CD8-positive, alpha-beta memory T cell (primary cell): ENCODE data around the gene BCR. TPM values are rescaled to one million over a fixed set of nuclear protein-coding genes. Genes with fewer than 3 reads are reported as not detected.

Source experiments
- CTCF ChIA-PET: fragments of 350-600 bp; sonication (Branson Sonifier 250); formaldehyde crosslinking; loops from one replicate; lab custom pipeline; 2021; ENCODE audit warnings: antibody characterized with exemption; lab: Charles Lee
- POLR2A ChIA-PET: fragments of 350-600 bp; sonication (Branson Sonifier 250); formaldehyde crosslinking; loops from one replicate; lab custom pipeline; 2021; ENCODE audit warnings: antibody characterized with exemption; lab: Charles Lee
- DNase-seq, 5 donors: peaks; one replicate each; pipeline versions ENCODE4 v3.0.0 to v3.0.0-alpha.2; 2020 to 2022; ENCODE audit warnings: mixed read lengths in 1 of 5
- H3K27ac ChIP-seq: one replicate; pipeline ENCODE4 v1.7.0; 2013; ENCODE audit warnings: low read depth, mild to moderate bottlenecking, low read length, moderate library complexity
- H3K27me3 ChIP-seq: 2 replicates; pipeline ENCODE4 v1.7.0; 2013; ENCODE audit warnings: low read length, mild to moderate bottlenecking; ENCODE audit not compliant: insufficient read depth, poor library complexity, severe bottlenecking
- H3K36me3 ChIP-seq: 2 replicates; pipeline ENCODE4 v1.7.0; 2013; ENCODE audit warnings: mild to moderate bottlenecking, low read length, moderate library complexity; ENCODE audit not compliant: insufficient read depth
- H3K4me1 ChIP-seq: 2 replicates; pipeline ENCODE4 v1.7.0; 2013; ENCODE audit warnings: mild to moderate bottlenecking, low read length, moderate library complexity; ENCODE audit not compliant: insufficient read depth
- H3K4me3 ChIP-seq: 2 replicates; pipeline ENCODE4 v1.7.0; 2013; ENCODE audit warnings: mild to moderate bottlenecking, low read length
- H3K9me3 ChIP-seq: 2 replicates; pipeline ENCODE4 v1.7.0; 2013; ENCODE audit warnings: mild to moderate bottlenecking, low read length
- H3K27ac Mint-ChIP-seq, 8 donors: one replicate each; pipeline ENCODE4 v1.8.0; 2020 to 2021; ENCODE audit warnings: mixed read lengths in 8 of 8, mild to moderate bottlenecking in 6 of 8, inconsistent platforms in 3 of 8, moderate library complexity in 3 of 8
- H3K27me3 Mint-ChIP-seq, 2 donors: one replicate each; pipeline ENCODE4 v1.8.0; 2020 to 2021; ENCODE audit warnings: mixed read lengths in 2 of 2, mild to moderate bottlenecking in 1 of 2, moderate library complexity in 1 of 2
- H3K36me3 Mint-ChIP-seq, 3 donors: one replicate each; pipeline ENCODE4 v1.8.0; 2020 to 2021; ENCODE audit warnings: mixed read lengths in 3 of 3, inconsistent platforms in 1 of 3, mild to moderate bottlenecking in 1 of 3
- H3K4me1 Mint-ChIP-seq, 3 donors: one replicate each; pipeline ENCODE4 v1.8.0; 2020 to 2021; ENCODE audit warnings: mixed read lengths in 3 of 3, inconsistent platforms in 1 of 3, mild to moderate bottlenecking in 1 of 3
- H3K4me3 Mint-ChIP-seq, 7 donors: one replicate each; pipeline ENCODE4 v1.8.0; 2020 to 2021; ENCODE audit warnings: mixed read lengths in 7 of 7, mild to moderate bottlenecking in 6 of 7, moderate library complexity in 4 of 7, inconsistent platforms in 2 of 7
- H3K9me3 Mint-ChIP-seq, 5 donors: one replicate each; pipeline ENCODE4 v1.8.0; 2020 to 2022; ENCODE audit warnings: mixed read lengths in 5 of 5, mild to moderate bottlenecking in 3 of 5, moderate library complexity in 2 of 5, inconsistent platforms in 1 of 5
- polyA plus RNA-seq: library from polyadenylated mRNA; unstranded; fragments of 300-500 nt; fragmentation: Illumina TruSeq; gene quantifications from one replicate; pipeline ENCODE4 v1.2.3, GENCODE V29; 2021
- total RNA-seq, 2 experiments: library from RNA; stranded (reverse); gene quantifications; one replicate each; pipeline ENCODE4 v1.2.3, GENCODE V29; 2021

Gene BCR
- total and polyA plus RNA-seq, 3 experiments from 2014 or later, result 18.4 to 34.7 (median 33.2) TPM

DNA sequence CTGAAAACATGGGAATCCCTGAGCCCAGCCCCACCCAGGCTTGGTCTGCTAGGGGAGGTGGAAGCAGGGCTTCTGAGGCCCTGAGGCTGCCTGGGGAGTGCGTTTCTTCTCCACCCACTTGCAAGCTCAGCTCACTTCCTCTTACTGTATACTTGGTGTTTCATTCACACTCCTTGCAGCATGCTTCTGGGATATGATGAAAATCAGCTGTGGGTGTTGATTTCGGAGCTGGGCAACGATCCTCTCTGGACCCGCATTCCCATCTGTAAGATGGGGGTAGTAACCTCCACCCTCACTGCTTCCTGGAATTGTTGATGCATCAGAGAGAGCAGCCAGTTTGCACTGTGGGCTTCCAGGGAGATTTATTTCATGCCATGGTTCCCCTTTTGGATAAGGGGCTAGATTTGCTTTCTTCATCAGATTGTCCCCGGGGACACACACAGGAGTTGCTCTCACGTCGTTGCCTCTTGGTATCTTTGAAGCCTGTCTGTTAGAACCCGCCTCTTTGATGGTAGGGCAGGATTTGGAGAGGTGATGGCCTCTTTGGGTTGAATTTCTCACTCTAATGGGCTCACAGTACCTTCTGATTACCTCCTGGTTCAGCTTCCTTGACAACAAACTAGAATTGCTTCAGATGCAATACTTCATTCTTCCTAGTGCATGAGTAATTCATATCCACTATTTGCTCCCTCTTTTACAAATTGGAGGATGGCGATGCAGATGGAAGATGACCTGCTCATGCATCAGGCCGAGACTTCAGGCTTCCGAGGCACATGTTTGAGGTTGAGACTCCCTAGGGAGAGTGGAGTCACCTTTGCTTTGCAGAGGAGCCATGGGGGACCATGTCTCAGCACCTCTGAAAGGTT lies 40.4 kb downstream of the BCR start:
- Mint-ChIP-seq H3K27ac (peak overlapping the region; percentile 48 to 93 (median 84)), H3K9me3 (no peaks in the 10 kb centered on the region), H3K36me3 (no peaks in the 10 kb centered on the region), H3K4me1 (peaks cover 94 to 97% (median 96%) of the 10 kb centered on the region in 3 donors), H3K4me3 (peak overlapping the region in 6 of 7 donors; percentile 63 to 83 (median 70)), H3K27me3 (no peaks in the 10 kb centered on the region)
- Histone ChIP-seq H3K27ac (peak overlapping the region; percentile 64), H3K9me3 (no peaks in the 10 kb centered on the region), H3K4me1 (peaks cover 99% of the 10 kb centered on the region), H3K36me3 (no peaks in the 10 kb centered on the region), H3K4me3 (peak overlapping the region; percentile 30), H3K27me3 (no peaks in the 10 kb centered on the region)
- ChIA-PET CTCF (no interaction called here), POLR2A (no interaction called here)
- DNase-seq, result no peak

DNA sequence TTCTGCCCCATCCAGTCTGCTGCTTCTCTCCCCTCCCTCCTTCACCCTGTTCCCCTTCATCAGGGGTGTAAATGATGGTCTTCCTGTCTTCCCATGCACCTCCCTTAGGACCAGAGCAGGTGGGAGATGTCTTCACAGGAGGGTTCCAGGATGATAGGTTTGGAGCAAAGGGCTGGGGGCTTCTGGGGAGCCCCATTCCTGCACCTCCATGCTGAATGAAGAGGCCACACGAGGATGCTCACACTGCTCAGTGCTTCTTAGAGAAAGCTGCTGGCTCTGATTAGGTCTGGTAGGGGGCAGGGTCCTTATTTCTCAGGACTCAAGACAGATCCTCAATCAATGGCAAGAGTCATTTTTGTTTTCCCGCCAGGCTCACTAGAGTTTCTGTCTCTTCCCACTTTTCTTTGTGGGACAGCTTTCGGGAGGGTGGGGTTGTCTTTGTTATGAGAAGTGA lies 41.1 kb downstream of the BCR start:
- H3K9me3 Mint-ChIP-seq, result no peaks in the 10 kb centered on the region
- no peaks in the 10 kb centered on the region for H3K27me3 Mint-ChIP-seq
- H3K27ac ChIP-seq, result peak overlapping the region; percentile 64
- CTCF ChIA-PET, result no interaction called here
- peak overlapping the region in 1 of 7 donors; percentile 54 for H3K4me3 Mint-ChIP-seq
- H3K36me3 ChIP-seq, result no peaks in the 10 kb centered on the region
- H3K4me1 Mint-ChIP-seq, result peaks cover 94 to 97% (median 96%) of the 10 kb centered on the region in 3 donors
- H3K36me3 Mint-ChIP-seq, result no peaks in the 10 kb centered on the region
- POLR2A ChIA-PET, result no interaction called here
- peaks cover 100% of the 10 kb centered on the region for H3K4me1 ChIP-seq
- no peak for DNase-seq
- H3K9me3 ChIP-seq, result no peaks in the 10 kb centered on the region
- H3K4me3 ChIP-seq, result no peak overlapping the region
- H3K27me3 ChIP-seq, result no peaks in the 10 kb centered on the region
- peak overlapping the region in 6 of 8 donors; percentile 29 to 94 (median 58) for H3K27ac Mint-ChIP-seq

DNA sequence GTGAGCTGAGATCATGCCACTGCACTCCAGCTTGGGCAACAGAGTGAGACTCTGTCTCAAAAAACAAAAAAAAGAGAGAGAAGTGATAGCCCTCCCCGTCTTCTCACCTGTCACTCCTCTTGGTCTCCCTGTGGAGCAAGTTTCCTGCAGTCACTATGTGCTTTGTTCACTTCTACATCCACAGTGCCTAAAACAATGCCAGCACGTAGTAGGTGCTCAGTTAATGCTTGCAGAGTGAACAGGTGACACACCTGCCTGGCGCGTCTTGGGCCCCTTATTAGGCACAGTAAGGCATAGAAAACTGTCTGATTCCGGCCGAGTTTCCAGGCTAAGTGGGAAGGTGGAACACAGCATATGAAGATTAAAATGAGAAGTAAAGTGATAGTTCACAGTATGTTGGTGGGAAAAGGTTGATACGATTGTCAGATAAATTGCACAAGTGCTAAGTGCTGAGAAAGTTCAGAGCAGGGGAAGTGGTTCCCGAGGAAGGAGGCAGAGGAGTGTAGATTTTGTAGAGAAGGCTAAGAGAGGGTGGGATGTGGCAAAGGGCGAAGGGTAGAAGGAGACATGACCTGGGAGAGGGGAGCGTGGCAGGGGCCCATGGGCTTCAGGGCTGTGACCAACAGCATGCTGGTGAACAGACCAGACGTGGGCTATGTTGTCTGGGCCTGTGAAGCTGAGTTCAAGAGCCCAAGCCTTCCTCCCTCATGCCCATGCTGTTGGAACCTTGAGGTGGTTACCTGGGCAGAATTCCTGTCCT lies 41.9 kb downstream of the BCR start:
- POLR2A ChIA-PET, result no interaction called here
- CTCF ChIA-PET, result no interaction called here
- H3K27me3 ChIP-seq, result no peaks in the 10 kb centered on the region
- H3K27ac Mint-ChIP-seq, result peak overlapping the region; percentile 3 to 94 (median 54)
- H3K36me3 ChIP-seq, result no peaks in the 10 kb centered on the region
- H3K9me3 ChIP-seq, result no peaks in the 10 kb centered on the region
- H3K4me3 ChIP-seq, result no peak overlapping the region
- peak overlapping the region in 1 of 7 donors; percentile 7 for H3K4me3 Mint-ChIP-seq
- H3K27me3 Mint-ChIP-seq, result no peaks in the 10 kb centered on the region
- H3K27ac ChIP-seq, result no peak overlapping the region
- H3K4me1 ChIP-seq, result peaks cover 100% of the 10 kb centered on the region
- H3K36me3 Mint-ChIP-seq, result peaks cover under 1 to 1% (median 1%) of the 10 kb centered on the region in 3 donors
- no peak for DNase-seq
- H3K9me3 Mint-ChIP-seq, result peaks cover 1 to 3% (median 1%) of the 10 kb centered on the region in 5 donors
- peaks cover 94 to 97% (median 96%) of the 10 kb centered on the region in 3 donors for H3K4me1 Mint-ChIP-seq

DNA sequence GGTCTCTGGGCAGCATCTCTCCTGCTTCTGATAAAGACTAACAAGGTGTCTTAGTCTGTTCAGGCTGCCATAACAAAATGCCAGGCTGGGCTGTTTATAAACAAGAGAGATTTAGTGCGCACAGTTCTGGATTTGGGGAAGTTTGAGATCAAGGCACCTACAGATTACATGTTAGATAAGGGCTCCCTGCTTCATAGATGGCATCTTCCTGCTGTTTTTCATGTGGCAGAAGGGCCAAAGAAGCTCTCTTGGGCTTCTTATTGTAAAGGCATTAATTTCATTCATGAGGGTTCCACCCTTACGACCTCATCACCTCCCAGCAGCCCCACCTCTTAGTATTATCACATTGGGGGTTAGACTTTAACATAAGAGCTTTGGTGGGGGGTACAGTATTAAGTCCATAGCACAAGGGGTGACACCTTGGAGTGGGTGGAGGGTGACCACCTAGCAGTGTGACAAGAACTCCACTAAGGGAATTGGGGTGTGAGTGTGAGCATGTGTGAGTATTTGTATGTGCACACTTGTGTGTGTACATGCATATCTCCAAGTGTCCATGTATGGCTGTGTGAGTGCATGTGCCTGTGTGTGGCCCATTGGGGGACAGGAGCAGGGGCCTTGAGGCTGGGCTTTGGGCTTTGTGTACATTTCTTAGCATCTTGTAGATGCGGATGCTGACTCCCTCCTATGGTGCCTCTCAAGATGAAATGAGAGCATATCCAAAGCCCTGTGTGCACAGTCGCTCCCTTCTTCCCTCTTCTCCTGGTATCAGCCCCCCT lies 42.7 kb downstream of the BCR start:
- H3K27me3 ChIP-seq, result no peaks in the 10 kb centered on the region
- Mint-ChIP-seq H3K36me3 (peaks cover 4 to 9% (median 5%) of the 10 kb centered on the region in 3 donors), H3K27ac (peak overlapping the region in 7 of 8 donors; percentile 41 to 84 (median 61)), H3K4me3 (peak overlapping the region in 1 of 7 donors; percentile 15), H3K4me1 (peaks cover 94 to 97% (median 95%) of the 10 kb centered on the region in 3 donors), H3K9me3 (peaks cover 7 to 9% (median 8%) of the 10 kb centered on the region in 5 donors), H3K27me3 (no peaks in the 10 kb centered on the region)
- H3K36me3 ChIP-seq, result no peaks in the 10 kb centered on the region
- no peaks in the 10 kb centered on the region for H3K9me3 ChIP-seq
- ChIA-PET CTCF (no interaction called here), POLR2A (no interaction called here)
- peak overlapping the region; percentile 66 for H3K27ac ChIP-seq
- H3K4me1 ChIP-seq, result peaks cover 100% of the 10 kb centered on the region
- DNase-seq, result no peak
- H3K4me3 ChIP-seq, result no peak overlapping the region

DNA sequence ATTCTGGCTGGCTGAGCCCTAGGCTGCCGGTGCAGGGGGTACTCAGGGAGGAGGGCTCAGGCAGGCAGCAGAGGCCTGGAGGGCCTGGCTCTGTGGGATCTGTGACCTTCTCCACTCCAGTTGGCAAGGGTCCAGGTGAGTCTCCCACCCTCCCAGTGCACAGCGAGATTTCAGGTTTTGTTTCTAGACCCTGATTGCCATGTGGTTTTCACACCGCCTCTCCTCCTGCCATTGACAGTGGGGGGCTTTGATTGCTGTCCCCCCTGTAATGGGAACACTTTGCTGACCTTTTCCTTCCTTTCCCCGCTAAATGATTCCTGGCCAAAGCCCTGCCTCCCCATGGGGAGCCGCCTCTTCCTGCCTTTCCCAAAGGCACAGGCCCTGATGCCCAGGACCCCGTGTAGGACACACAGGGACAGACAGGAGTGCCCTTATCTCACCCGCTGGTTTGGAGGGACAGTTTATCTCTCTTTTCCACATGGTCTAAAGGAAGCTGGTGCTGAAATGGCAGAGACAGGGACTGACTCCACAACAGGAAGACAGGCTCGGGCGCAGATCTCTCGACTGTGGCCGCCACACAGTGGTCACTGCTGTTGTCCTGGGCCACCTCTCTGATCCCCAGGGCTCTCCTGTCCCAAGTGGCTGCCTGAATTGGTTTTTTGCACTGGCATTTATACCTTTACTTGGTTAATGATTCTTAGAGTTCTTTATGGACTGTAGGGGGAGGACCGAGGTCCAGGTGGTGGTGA lies 43.4 kb downstream of the BCR start:
- Histone ChIP-seq H3K27ac (peak overlapping the region; percentile 66), H3K36me3 (no peaks in the 10 kb centered on the region), H3K4me1 (peaks cover 92% of the 10 kb centered on the region), H3K9me3 (no peaks in the 10 kb centered on the region), H3K4me3 (no peak overlapping the region), H3K27me3 (no peaks in the 10 kb centered on the region)
- Mint-ChIP-seq H3K27me3 (no peaks in the 10 kb centered on the region), H3K36me3 (peaks cover 9 to 17% (median 10%) of the 10 kb centered on the region in 3 donors), H3K27ac (peak overlapping the region in 7 of 8 donors; percentile 41 to 84 (median 70)), H3K4me1 (peaks cover 86 to 92% (median 87%) of the 10 kb centered on the region in 3 donors), H3K9me3 (peaks cover 11 to 17% (median 15%) of the 10 kb centered on the region in 5 donors), H3K4me3 (peak overlapping the region in 1 of 7 donors; percentile 1)
- DNase-seq, result no peak
- ChIA-PET CTCF (no interaction called here), POLR2A (no interaction called here)

DNA sequence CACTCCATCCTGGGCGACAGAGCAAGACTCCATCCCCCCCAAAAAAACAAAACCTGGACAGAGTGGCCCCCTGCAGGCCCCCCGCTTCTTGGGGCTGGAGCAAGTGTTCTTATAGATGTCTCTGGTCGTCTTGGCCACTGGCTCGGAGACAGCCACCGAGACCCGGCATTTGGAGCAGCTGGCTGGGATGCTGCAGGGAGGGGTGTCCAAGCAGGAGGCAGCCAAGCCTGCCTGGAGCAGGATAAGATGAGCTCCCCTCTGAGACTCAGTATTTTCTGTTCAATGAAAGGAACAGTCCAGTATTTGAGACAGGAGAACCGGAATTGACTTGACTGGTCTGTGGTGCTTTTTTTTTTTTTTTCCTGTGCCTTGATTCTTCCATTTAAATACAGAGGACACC lies 44.5 kb downstream of the BCR start:
- H3K27me3 Mint-ChIP-seq, result no peaks in the 10 kb centered on the region
- POLR2A ChIA-PET, result no interaction called here

DNA sequence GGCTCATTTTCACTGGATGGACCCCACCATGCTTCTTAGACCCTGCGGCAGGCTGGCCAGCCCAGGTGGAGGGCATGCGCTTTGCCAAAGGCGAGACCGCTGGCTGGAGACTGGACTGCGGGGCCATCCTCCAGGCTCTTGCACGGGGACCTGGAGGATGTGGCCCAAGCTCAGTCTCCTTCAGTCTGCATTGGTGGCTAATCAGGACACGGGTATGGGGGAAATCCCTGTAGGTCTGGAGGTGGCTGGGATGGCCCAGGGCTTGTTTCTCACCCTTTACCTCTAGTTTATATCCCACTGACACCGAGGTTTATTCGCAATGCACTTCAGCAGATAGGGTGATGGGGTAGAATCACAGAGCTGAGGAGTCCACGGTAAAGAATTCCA lies 45.0 kb downstream of the BCR start:
- H3K4me3 ChIP-seq, result no peak overlapping the region
- peaks cover 18 to 31% (median 22%) of the 10 kb centered on the region in 5 donors for H3K9me3 Mint-ChIP-seq
- H3K4me3 Mint-ChIP-seq, result peak overlapping the region in 3 of 7 donors; percentile 24 to 53 (median 34)
- peaks cover 5% of the 10 kb centered on the region for H3K9me3 ChIP-seq
- no peaks in the 10 kb centered on the region for H3K27me3 Mint-ChIP-seq
- no peak for DNase-seq
- H3K4me1 Mint-ChIP-seq, result peaks cover 78 to 79% (median 78%) of the 10 kb centered on the region in 3 donors
- peaks cover 76% of the 10 kb centered on the region for H3K4me1 ChIP-seq
- no peaks in the 10 kb centered on the region for H3K36me3 ChIP-seq
- peaks cover 22 to 31% (median 24%) of the 10 kb centered on the region in 3 donors for H3K36me3 Mint-ChIP-seq
- ChIA-PET POLR2A (no interaction called here), CTCF (no interaction called here)
- no peaks in the 10 kb centered on the region for H3K27me3 ChIP-seq
- peak overlapping the region; percentile 31 to 91 (median 76) for H3K27ac Mint-ChIP-seq
- no peak overlapping the region for H3K27ac ChIP-seq

More for the DNA sequence above, 44.5 kb downstream of the BCR start:
- Histone ChIP-seq H3K27ac (no peak overlapping the region), H3K4me3 (no peak overlapping the region), H3K4me1 (peaks cover 81% of the 10 kb centered on the region), H3K9me3 (peaks cover 5% of the 10 kb centered on the region), H3K36me3 (no peaks in the 10 kb centered on the region), H3K27me3 (no peaks in the 10 kb centered on the region)
- H3K9me3 Mint-ChIP-seq, result peaks cover 15 to 28% (median 21%) of the 10 kb centered on the region in 5 donors
- H3K36me3 Mint-ChIP-seq, result peaks cover 18 to 27% (median 20%) of the 10 kb centered on the region in 3 donors
- H3K27ac Mint-ChIP-seq, result peak overlapping the region in 6 of 8 donors; percentile 41 to 82 (median 66)
- CTCF ChIA-PET, result no interaction called here
- peaks cover 78 to 84% (median 79%) of the 10 kb centered on the region in 3 donors for H3K4me1 Mint-ChIP-seq
- H3K4me3 Mint-ChIP-seq, result peak overlapping the region in 2 of 7 donors; percentile 34 to 50
- DNase-seq, result no peak
